GM18520 (cell line): Measurements from ENCODE around the gene TSSK3.
"Not testable (repeated sequence)": the region's sequence is repeated elsewhere in the genome, so short reads cannot be mapped to it uniquely, and the experiment has no call there.

Source experiments
- ATAC-seq: cut with Tn5 transposase; IDR thresholded peaks from one replicate; pipeline ENCODE4 v1.9.1; 2021; ENCODE audit not compliant: unreplicated experiment

TSSK3 gene

GRCh38 chr1:32338637-32339145 is 23.6 kb upstream of the TSSK3 start:
- no peak for ATAC-seq

GRCh38 chr1:32339363-32339978 is 22.9 kb upstream of the TSSK3 start:
- peak; percentile 27 for ATAC-seq

GRCh38 chr1:32341186-32341757 is 21.1 kb upstream of the TSSK3 start:
- ATAC-seq = no peak

- no peak for ATAC-seq
Observed at GRCh38 chr1:32341971-32342370, 20.4 kb upstream of the TSSK3 start.

GRCh38 chr1:32342704-32343103 is 19.6 kb upstream of the TSSK3 start:
- ATAC-seq = no peak

- ATAC-seq = no peak
Observed at GRCh38 chr1:32345289-32345827, 17.0 kb upstream of the TSSK3 start.

GRCh38 chr1:32346532-32347157 is 15.7 kb upstream of the TSSK3 start:
- ATAC-seq = no peak

GRCh38 chr1:32349211-32349708 is 13.1 kb upstream of the TSSK3 start:
- no peak for ATAC-seq

- ATAC-seq = peak; percentile 10
Observed at GRCh38 chr1:32350785-32351398, 11.4 kb upstream of the TSSK3 start.

GRCh38 chr1:32351399-32352238 is 10.7 kb upstream of the TSSK3 start:
- peak; percentile 75 for ATAC-seq

- no peak for ATAC-seq
Observed at GRCh38 chr1:32352239-32352745, 10.0 kb upstream of the TSSK3 start.

- ATAC-seq = no peak
Observed at GRCh38 chr1:32352831-32353383, 9.4 kb upstream of the TSSK3 start.

GRCh38 chr1:32353431-32353830 is 8.9 kb upstream of the TSSK3 start:
- ATAC-seq = no peak

GRCh38 chr1:32353886-32354570 is 8.3 kb upstream of the TSSK3 start:
- no peak for ATAC-seq

GRCh38 chr1:32355778-32356177 is 6.6 kb upstream of the TSSK3 start:
- not testable (repeated sequence) for ATAC-seq

- no peak for ATAC-seq
Observed at GRCh38 chr1:32356478-32356877, 5.9 kb upstream of the TSSK3 start.

GRCh38 chr1:32357614-32358013 is 4.7 kb upstream of the TSSK3 start:
- ATAC-seq = no peak

- no peak for ATAC-seq
Observed at GRCh38 chr1:32358435-32358834, 3.9 kb upstream of the TSSK3 start.

- ATAC-seq = no peak
Observed at GRCh38 chr1:32361308-32361673, 1.0 kb upstream of the TSSK3 start.
